ENCODE measurements around the gene PTCHD1. TPM values are rescaled to one million over a fixed set of nuclear protein-coding genes. Genes with fewer than 3 reads are reported as not detected.

PTCHD1 gene
- total RNA-seq, 1 donor from 2014 or later: 0.20 TPM

- no peaks in the 10 kb centered on the region for H3K9me3 ChIP-seq
- H3K36me3 ChIP-seq: no peaks in the 10 kb centered on the region
- H3K4me1 ChIP-seq: no peaks in the 10 kb centered on the region
- ATAC-seq (no peak), DNase-seq (no peak)
- H3K27ac ChIP-seq: no peak overlapping the region
- TF ChIP-seq, protein P1, sequence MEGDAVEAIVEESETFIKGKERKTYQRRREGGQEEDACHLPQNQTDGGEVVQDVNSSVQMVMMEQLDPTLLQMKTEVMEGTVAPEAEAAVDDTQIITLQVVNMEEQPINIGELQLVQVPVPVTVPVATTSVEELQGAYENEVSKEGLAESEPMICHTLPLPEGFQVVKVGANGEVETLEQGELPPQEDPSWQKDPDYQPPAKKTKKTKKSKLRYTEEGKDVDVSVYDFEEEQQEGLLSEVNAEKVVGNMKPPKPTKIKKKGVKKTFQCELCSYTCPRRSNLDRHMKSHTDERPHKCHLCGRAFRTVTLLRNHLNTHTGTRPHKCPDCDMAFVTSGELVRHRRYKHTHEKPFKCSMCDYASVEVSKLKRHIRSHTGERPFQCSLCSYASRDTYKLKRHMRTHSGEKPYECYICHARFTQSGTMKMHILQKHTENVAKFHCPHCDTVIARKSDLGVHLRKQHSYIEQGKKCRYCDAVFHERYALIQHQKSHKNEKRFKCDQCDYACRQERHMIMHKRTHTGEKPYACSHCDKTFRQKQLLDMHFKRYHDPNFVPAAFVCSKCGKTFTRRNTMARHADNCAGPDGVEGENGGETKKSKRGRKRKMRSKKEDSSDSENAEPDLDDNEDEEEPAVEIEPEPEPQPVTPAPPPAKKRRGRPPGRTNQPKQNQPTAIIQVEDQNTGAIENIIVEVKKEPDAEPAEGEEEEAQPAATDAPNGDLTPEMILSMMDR (IDR thresholded peaks at IDR 0.05): no peak
- H3K27me3 ChIP-seq: no peaks in the 10 kb centered on the region
- intact Hi-C loops (cut with DNase I): no loop called here
- H3K4me3 ChIP-seq: no peak overlapping the region
Observed at GRCh38 chrX:23365541-23365940, 30.9 kb downstream of the PTCHD1 start.

GRCh38 chrX:23366914-23367313 lies 32.3 kb downstream of the PTCHD1 start:
- Histone ChIP-seq H3K4me3 (no peak overlapping the region), H3K27me3 (no peaks in the 10 kb centered on the region), H3K4me1 (no peaks in the 10 kb centered on the region), H3K27ac (no peak overlapping the region), H3K36me3 (no peaks in the 10 kb centered on the region), H3K9me3 (no peaks in the 10 kb centered on the region)
- intact Hi-C loops (cut with DNase I): no loop called here
- no peak for ATAC-seq
- DNase-seq: no peak
- TF ChIP-seq, protein P1 (IDR thresholded peaks at IDR 0.05): no peak

DNA sequence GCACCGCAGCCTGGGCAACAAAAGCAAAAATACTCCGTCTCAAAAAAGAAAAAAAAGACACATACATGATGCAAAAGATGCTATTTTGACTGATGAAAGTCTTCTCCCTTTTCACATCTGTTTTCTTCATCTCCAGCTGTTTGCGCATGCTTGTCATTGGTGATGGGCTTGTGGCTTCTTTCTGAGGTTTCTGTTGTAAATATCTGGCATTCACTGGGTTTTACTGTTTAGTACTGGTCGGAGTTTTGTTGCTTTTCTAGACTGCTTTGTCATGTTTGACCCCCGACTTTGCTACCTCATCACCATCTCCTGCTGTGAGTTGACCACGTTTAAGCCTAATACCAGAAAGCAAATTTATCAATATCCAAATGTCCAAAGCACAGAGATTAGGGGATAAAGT lies 34.4 kb downstream of the PTCHD1 start:
- Histone ChIP-seq H3K4me1 (no peaks in the 10 kb centered on the region), H3K9me3 (no peaks in the 10 kb centered on the region), H3K27me3 (no peaks in the 10 kb centered on the region), H3K4me3 (no peak overlapping the region), H3K27ac (no peak overlapping the region), H3K36me3 (no peaks in the 10 kb centered on the region)
- intact Hi-C loops (cut with DNase I): no loop called here
- TF ChIP-seq, protein P1 (IDR thresholded peaks at IDR 0.05): no peak
- no peak for ATAC-seq
- no peak for DNase-seq

DNA sequence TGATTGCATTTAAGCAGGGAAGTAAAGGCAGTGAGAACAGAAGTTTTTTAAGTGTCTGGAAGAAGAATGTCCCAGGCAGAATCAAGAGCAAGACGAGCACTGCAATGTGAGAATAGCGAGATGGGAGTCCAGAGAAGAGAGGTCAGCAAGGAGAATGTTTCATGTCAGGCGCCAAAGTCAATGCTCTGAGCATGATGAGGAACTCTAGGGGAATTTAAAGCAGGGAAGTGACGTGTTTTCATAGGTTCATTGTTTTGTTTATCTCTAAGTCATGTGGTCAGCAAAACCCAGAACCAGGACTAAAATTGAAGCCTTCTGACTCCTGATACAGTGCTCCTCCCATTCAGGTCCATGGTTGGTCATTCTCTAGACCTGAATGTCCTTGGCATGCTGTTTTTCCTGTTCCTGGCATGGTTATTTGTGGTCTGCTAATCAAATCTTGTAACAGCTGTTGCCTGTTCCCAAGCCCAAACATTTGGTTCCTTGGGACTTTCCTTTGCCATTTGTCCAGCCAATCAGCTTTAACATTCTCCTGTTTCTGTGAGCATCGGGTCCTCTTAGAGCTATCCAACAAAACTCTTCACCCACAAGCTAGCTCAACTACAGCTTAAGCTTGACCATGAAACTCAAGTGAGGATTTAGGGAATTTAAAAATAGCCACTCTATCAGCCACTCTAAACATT lies 37.7 kb downstream of the PTCHD1 start:
- ATAC-seq (no peak), DNase-seq (no peak)
- H3K4me1 ChIP-seq: no peaks in the 10 kb centered on the region
- H3K4me3 ChIP-seq: no peak overlapping the region
- no peaks in the 10 kb centered on the region for H3K9me3 ChIP-seq
- H3K36me3 ChIP-seq: no peaks in the 10 kb centered on the region
- H3K27me3 ChIP-seq: no peaks in the 10 kb centered on the region
- intact Hi-C loops (cut with DNase I): no loop called here
- H3K27ac ChIP-seq: no peak overlapping the region
- TF ChIP-seq, protein P1 (IDR thresholded peaks at IDR 0.05): no peak

DNA sequence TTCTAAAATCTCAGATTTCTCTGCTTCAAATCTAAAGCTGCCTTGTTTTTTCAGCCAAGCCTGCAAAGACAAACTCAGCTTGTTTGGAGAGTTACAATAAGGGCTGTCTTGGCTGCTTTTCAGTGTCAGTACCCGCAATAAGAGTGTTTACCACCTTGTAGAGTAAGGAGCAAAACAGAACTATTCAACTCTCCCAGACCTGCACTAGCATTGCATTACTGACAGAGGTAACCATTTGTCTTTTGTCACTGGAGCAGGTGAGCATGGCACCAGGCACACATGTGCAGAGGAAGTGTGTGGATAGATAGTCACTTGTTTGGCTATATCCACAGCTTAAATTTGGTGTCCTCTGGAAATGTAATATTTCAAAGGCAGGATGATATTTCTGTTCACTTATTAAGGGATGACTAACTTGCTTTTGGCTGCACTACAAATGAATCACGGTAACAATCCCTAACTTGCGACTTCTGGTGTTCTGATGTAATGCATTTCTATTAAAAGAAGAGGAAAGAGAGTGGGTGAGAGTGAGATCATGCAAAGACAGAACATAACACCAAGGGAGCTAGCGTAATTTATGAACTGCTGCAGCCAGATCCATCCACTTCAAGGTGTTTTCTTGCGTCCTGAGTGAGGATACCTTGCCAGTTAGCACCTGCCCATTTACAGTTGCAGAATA lies 38.6 kb downstream of the PTCHD1 start:
- intact Hi-C loops (cut with DNase I): no loop called here
- H3K4me3 ChIP-seq: no peak overlapping the region
- DNase-seq (no peak), ATAC-seq (peak; percentile 23)
- no peaks in the 10 kb centered on the region for H3K36me3 ChIP-seq
- no peak overlapping the region for H3K27ac ChIP-seq
- no peaks in the 10 kb centered on the region for H3K4me1 ChIP-seq
- no peaks in the 10 kb centered on the region for H3K9me3 ChIP-seq
- H3K27me3 ChIP-seq: no peaks in the 10 kb centered on the region
- TF ChIP-seq, protein P1 (IDR thresholded peaks at IDR 0.05): no peak
